GM21717 (cell line): Measurements from ENCODE around the gene SDK1.

Source experiments
- ATAC-seq: cut with Tn5 transposase; IDR thresholded peaks from one replicate; pipeline ENCODE4 v1.9.1; 2021; ENCODE audit warnings: mild to moderate bottlenecking, moderate library complexity; ENCODE audit not compliant: unreplicated experiment

SDK1 gene

GRCh38 chr7:4159761-4160554 lies 858.9 kb downstream of the SDK1 start:
- no peak for ATAC-seq

GRCh38 chr7:4162884-4163564 lies 862.0 kb downstream of the SDK1 start:
- ATAC-seq = no peak

GRCh38 chr7:4163565-4164203 lies 862.6 kb downstream of the SDK1 start:
- no peak for ATAC-seq

DNA sequence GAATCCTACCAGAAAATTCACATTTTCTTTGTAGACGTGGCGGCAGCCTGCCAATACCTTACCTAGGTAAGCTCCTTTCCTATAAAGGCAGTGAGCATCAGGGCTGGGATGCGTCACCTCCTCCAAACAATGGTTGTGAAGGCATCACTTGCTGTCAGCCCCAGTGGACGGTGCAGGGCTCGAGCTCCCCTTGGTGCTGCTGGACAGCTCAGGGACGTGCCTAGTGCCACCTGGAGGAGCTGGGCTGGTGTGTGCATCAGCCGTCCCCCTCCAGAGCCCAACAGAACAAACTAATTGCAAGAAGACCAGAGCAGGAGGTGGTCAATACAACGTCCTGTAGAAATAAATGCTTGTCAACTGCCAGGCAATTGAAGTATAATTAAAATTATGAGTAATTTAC lies 863.5 kb downstream of the SDK1 start:
- ATAC-seq = no peak

DNA sequence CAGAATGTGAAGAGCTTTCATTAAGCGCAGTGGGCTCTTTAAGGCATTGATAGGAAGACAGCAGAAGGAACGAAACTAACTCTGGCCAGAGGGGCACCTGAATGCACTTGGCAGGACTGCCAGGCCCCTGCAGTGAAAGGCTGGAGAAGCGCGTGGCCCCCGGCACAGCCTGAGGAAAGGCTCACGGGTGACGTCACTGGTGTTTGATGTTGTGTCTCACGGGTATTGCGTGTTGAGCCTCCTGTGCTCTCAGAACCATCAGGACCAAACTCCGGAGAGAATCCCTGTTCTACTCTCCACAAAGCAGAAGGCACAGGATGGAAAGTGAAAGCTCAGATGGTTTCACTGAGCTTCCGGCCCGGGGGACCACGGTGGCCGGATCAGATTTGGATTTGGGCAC lies 865.3 kb downstream of the SDK1 start:
- no peak for ATAC-seq

DNA sequence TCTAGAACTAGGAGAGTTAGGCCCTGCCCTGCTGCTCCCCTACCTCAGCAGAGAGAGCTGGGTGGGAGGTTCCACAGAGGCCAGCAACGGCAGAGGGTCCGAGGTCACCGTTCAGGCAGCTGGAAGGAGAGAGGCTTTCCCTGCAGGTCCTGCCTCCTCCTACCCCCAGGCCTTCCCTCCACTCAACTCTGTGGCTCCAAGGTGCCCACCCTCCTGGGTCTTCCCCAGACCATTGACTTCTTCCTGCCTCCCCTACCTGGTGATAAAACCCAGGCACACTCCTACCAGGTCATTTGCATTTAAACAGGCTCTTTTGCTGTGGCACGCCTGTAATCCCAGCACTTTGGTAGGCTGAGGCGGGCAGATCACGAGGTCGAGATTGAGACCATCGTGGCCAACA lies 865.8 kb downstream of the SDK1 start:
- ATAC-seq = no peak

- no peak for ATAC-seq
Observed at GRCh38 chr7:4167385-4167910, 866.4 kb downstream of the SDK1 start.

- no peak for ATAC-seq
Observed at GRCh38 chr7:4168041-4168440, 867.0 kb downstream of the SDK1 start.

- ATAC-seq = no peak
Observed at GRCh38 chr7:4168541-4168940, 867.5 kb downstream of the SDK1 start.

- no peak for ATAC-seq
Observed at GRCh38 chr7:4169455-4169854, 868.4 kb downstream of the SDK1 start.

DNA sequence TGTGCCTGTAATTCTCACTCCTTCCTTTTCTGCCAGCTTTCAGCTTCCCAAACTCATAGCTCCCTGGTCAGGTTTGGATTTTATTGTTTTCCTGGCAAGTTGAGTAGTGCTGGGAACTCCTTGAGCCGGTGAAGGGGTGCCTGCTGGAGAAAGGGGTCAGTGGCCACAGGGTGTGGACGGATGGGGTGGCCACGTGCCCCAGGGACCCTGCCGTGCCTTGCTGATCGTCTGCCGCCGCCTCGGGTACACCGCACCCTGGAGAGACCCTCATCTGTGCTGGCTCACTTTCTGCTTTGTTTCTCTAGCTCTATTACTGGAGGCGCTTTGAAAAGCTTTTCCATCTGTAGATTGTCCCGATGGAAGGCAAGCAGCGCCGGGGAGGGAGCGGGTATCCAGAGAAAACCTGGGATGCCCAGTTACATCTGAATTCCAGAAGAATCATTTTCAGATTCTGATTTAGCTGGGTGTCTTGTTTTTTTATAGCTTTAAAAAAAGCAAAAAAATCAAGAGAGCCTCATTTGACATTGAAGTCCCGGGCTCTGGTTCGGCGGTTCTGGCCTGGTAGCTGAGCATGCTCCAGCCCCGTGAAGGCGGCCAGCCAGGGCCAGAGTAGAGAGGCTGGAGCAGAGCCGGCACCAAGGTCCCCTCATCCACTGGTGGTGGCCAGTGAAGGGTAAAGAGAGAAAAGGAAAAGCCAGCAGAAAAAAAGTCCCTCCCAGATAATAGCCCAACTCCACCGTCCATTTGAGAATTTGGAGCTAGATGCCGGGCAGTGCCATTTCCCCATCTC lies 870.1 kb downstream of the SDK1 start:
- ATAC-seq = no peak

DNA sequence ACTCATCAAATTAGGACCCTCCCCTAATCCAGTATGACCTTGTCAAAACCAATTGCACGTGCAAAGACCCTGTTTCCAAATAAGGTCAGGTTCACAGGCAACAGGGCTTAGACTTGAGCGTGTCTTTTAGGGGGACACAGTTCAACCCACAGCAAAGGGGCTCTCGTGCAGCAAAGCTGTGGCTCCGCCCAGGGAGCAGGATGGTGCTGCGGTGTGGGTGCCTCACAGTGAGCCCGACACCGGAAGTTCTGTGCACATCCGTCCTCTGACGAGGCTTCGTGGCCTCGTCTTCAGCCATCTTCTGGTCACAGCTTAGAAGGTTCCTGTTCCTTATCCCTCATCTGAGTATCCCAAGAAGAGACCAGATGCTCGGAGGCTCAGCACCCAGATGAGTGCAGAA lies 871.8 kb downstream of the SDK1 start:
- no peak for ATAC-seq

DNA sequence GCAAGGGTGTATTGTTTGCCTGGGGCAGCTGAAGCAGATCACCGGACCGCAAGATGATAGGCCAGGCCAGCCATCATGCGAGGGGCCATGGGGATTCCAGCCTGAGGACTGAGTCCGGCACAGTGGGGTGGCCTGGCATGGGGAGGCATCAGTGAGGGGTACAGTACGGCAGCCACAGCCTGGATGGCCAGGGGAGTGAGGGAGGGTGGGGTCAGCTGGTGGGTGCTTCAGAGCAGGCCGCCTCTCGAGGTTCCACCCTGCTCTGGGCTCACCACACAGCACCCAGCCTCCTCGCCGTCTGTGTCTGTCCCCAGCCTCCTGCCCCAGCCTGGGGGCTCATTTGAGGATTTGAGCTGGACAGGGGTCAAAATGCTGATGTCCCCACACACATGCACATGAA lies 872.6 kb downstream of the SDK1 start:
- no peak for ATAC-seq

GRCh38 chr7:4174016-4174415 lies 873.0 kb downstream of the SDK1 start:
- ATAC-seq = no peak

- no peak for ATAC-seq
Observed at GRCh38 chr7:4174451-4174850, 873.4 kb downstream of the SDK1 start.

GRCh38 chr7:4174884-4175283 lies 873.8 kb downstream of the SDK1 start:
- no peak for ATAC-seq

- no peak for ATAC-seq
Observed at GRCh38 chr7:4175346-4175973, 874.4 kb downstream of the SDK1 start.

- ATAC-seq = no peak
Observed at GRCh38 chr7:4177001-4177400, 875.9 kb downstream of the SDK1 start.

DNA sequence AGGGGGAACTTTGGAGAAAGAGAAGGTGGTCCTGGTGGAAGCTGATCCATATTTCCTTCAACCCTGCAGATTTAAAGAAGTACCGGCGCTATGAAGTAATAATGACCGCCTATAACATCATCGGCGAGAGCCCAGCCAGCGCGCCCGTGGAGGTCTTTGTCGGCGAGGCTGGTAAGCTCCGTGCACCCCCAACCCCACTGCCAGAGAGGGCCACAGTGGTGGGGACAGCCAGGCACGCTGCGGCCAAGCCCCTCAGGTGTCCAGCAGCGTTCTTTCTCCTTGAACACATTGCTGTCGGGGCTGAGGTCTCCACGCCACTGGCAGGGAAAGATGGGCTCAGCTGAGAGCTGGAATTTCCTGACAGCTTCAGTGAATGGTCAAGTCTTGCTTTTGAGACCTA lies 877.4 kb downstream of the SDK1 start:
- ATAC-seq = no peak

- no peak for ATAC-seq
Observed at GRCh38 chr7:4178916-4179687, 878.0 kb downstream of the SDK1 start.
